A673 (cell line): ENCODE data around the gene FSTL4. TPM values are rescaled to one million over a fixed set of nuclear protein-coding genes. Genes with fewer than 3 reads are reported as not detected.

Experiments
- BruUV-seq: library from RNA; stranded (reverse); fragments of 400-500 nt; replicated peaks from 2 replicates; lab custom pipeline; 2021; lab: Mats Ljungman, UMichigan
- CTCF ChIA-PET: fragments of 300-600 bp; sonication (Branson Sonifier 250); formaldehyde crosslinking; loops from one replicate; lab custom pipeline; 2022; ENCODE audit warnings: antibody characterized with exemption; lab: Charles Lee
- POLR2A ChIA-PET: fragments of 300-600 bp; sonication (Branson Sonifier 250); formaldehyde crosslinking; loops from one replicate; lab custom pipeline; 2022; ENCODE audit warnings: antibody characterized with exemption; ENCODE audit not compliant: low non-redundant PET; lab: Charles Lee
- DNase-seq: peaks from one replicate; pipeline ENCODE4 v3.0.0-alpha.2; 2015; ENCODE audit warnings: low spot score
- H3K27ac ChIP-seq: fragments of 200-600 bp; sonication (generic); 2 replicates; pipeline ENCODE4 v1.5.1; 2016; ENCODE audit warnings: mixed run types, low read depth, mild to moderate bottlenecking, mixed read lengths, antibody characterized with exemption, low read length; ENCODE audit not compliant: poor library complexity, severe bottlenecking
- H3K27me3 ChIP-seq: fragments of 200-600 bp; sonication (generic); replicated peaks from 2 replicates; pipeline ENCODE4 v1.6.1; 2017; ENCODE audit warnings: mixed run types, low read depth, mild to moderate bottlenecking, mixed read lengths, antibody characterized with exemption, low read length; ENCODE audit not compliant: insufficient read depth, poor library complexity
- H3K36me3 ChIP-seq: fragments of 200-600 bp; sonication (generic); 2 replicates; pipeline ENCODE4 v1.6.1; 2016; ENCODE audit warnings: mixed run types, mild to moderate bottlenecking, mixed read lengths, antibody characterized with exemption, low read length; ENCODE audit not compliant: insufficient read depth, poor library complexity, severe bottlenecking
- H3K4me1 ChIP-seq: fragments of 200-600 bp; sonication (generic); 2 replicates; pipeline ENCODE4 v1.6.1; 2017; ENCODE audit warnings: mixed run types, mild to moderate bottlenecking, mixed read lengths, antibody characterized with exemption, low read length; ENCODE audit not compliant: insufficient read depth, poor library complexity, severe bottlenecking
- H3K4me3 ChIP-seq: fragments of 200-600 bp; sonication (generic); 2 replicates; pipeline ENCODE4 v1.5.1; 2016; ENCODE audit warnings: low read depth, mixed run types, mild to moderate bottlenecking, mixed read lengths, low read length; ENCODE audit not compliant: poor library complexity, severe bottlenecking
- H3K9me3 ChIP-seq: fragments of 200-600 bp; sonication (generic); 2 replicates; pipeline ENCODE4 v1.6.1; 2016; ENCODE audit warnings: mixed run types, low read depth, mild to moderate bottlenecking, mixed read lengths, antibody characterized with exemption, low read length; ENCODE audit not compliant: poor library complexity, severe bottlenecking
- CTCF ChIP-seq: fragments of 300-800, 200-600 bp; sonication (generic); conservative IDR thresholded peaks from 2 replicates; pipeline ENCODE4 v1.5.1; 2017; ENCODE audit warnings: low read depth, mild to moderate bottlenecking, antibody characterized with exemption, low read length, moderate library complexity, mixed read lengths
- EZH2 ChIP-seq: fragments of 200-600 bp; sonication (generic); IDR thresholded peaks from 2 replicates; pipeline ENCODE4 v1.6.1; 2017; ENCODE audit warnings: borderline replicate concordance, low read depth, mild to moderate bottlenecking, mixed read lengths, antibody characterized with exemption, low read length; ENCODE audit not compliant: poor library complexity, severe bottlenecking
- intact Hi-C: fragments of 100-400 bp; cut with micrococcal nuclease; formaldehyde crosslinking; loops from one replicate; pipeline ENCODE4 v1.10.0; 2022; ENCODE audit not compliant: unreplicated experiment
- total RNA-seq: library from RNA; stranded (reverse); gene quantifications from 2 replicates; pipeline ENCODE4 v1.2.3, GENCODE V29; 2021

The FSTL4 gene
- total RNA-seq, 1 experiment from 2014 or later, result 0.86 TPM

- no peak overlapping the region for H3K27ac ChIP-seq
- BruUV-seq, result no TSS peak
Observed at GRCh38 chr5:133232435-133232834, 379.9 kb downstream of the FSTL4 start.

GRCh38 chr5:133232011-133232410 is 380.3 kb downstream of the FSTL4 start:
- no TSS peak for BruUV-seq
- ChIA-PET POLR2A (no interaction called here), CTCF (no interaction called here)
- Histone ChIP-seq H3K4me3 (no peak overlapping the region), H3K4me1 (no peaks in the 10 kb centered on the region), H3K36me3 (no peaks in the 10 kb centered on the region), H3K27me3 (no peaks in the 10 kb centered on the region), H3K27ac (no peak overlapping the region), H3K9me3 (no peaks in the 10 kb centered on the region)
- no peak for DNase-seq
- TF ChIP-seq CTCF (no peak), EZH2 (no peak)
- intact Hi-C loops, result no loop called here

More at GRCh38 chr5:133232435-133232834, 379.9 kb downstream of the FSTL4 start:
- DNase-seq, result no peak
- TF ChIP-seq CTCF (no peak), EZH2 (no peak)
- no peak overlapping the region for H3K4me3 ChIP-seq
- H3K36me3 ChIP-seq, result no peaks in the 10 kb centered on the region
- no peaks in the 10 kb centered on the region for H3K4me1 ChIP-seq
- CTCF ChIA-PET, result no interaction called here
- intact Hi-C loops, result no loop called here
- no peaks in the 10 kb centered on the region for H3K9me3 ChIP-seq
- H3K27me3 ChIP-seq, result no peaks in the 10 kb centered on the region
- POLR2A ChIA-PET, result no interaction called here

GRCh38 chr5:133230823-133231578 is 381.3 kb downstream of the FSTL4 start:
- ChIA-PET CTCF (no interaction called here), POLR2A (no interaction called here)
- Histone ChIP-seq H3K36me3 (no peaks in the 10 kb centered on the region), H3K4me1 (no peaks in the 10 kb centered on the region), H3K27ac (no peak overlapping the region), H3K4me3 (no peak overlapping the region), H3K9me3 (no peaks in the 10 kb centered on the region), H3K27me3 (no peaks in the 10 kb centered on the region)
- DNase-seq, result no peak
- TF ChIP-seq EZH2 (no peak), CTCF (no peak)
- BruUV-seq, result no TSS peak
- intact Hi-C loops, result no loop called here
